Thyroid gland (tissue), 4 donors: ENCODE results near the gene SNX22.

ENCODE experiments used
- CTCF ChIP-seq, 6 experiments: fragments of 200-600 bp in 3 of 6; fragments of 450-650 bp in 3 of 6; sonication (generic) in 3 of 6; IDR thresholded peaks; one replicate each; pipeline ENCODE4 v1.5.1; 2016 to 2019; ENCODE audit warnings: antibody characterized with exemption in 6 of 6, mild to moderate bottlenecking in 2 of 6, inconsistent platforms in 1 of 6, moderate library complexity in 1 of 6
- POLR2A ChIP-seq, 2 donors: fragments of 450-650 bp; IDR thresholded peaks; one replicate each; pipeline ENCODE4 v1.6.1; 2017; ENCODE audit warnings: antibody characterized with exemption in 2 of 2, mild to moderate bottlenecking in 2 of 2, moderate library complexity in 1 of 2

GRCh38 chr15:64146520-64146884 lies 5.0 kb upstream of the SNX22 start:
- TF ChIP-seq CTCF (IDR thresholded peaks at IDR 0.05), result no peak
- TF ChIP-seq POLR2A (IDR thresholded peaks at IDR 0.05), result no peak
